Suprapubic skin (tissue), 4 donors: ENCODE measurements around the gene UCN2.

Experiments
- EP300 ChIP-seq: sonication (generic); formaldehyde crosslinking; IDR thresholded peaks from one replicate; pipeline ENCODE4 v1.6.1; 2017; ENCODE audit warnings: antibody characterized with exemption
- POLR2A ChIP-seq, 2 donors: fragments of 450-650 bp; IDR thresholded peaks; one replicate each; pipeline ENCODE4 v1.6.1; 2017; ENCODE audit warnings: antibody characterized with exemption in 2 of 2, mild to moderate bottlenecking in 2 of 2, moderate library complexity in 2 of 2
- POLR2AphosphoS5 ChIP-seq, 3 donors: sonication (generic); formaldehyde crosslinking; IDR thresholded peaks; one replicate each; pipeline ENCODE4 v1.6.1; 2017; ENCODE audit warnings: antibody characterized with exemption in 3 of 3
- TF ChIP-seq, protein P1 (sequence below), 2 donors: fragments of 200-600 bp in 1 of 2; fragments of 450-650 bp in 1 of 2; sonication (generic) in 1 of 2; IDR thresholded peaks; one replicate each; pipeline ENCODE4 v1.5.1; 2016 to 2019; ENCODE audit warnings: antibody characterized with exemption in 2 of 2, mild to moderate bottlenecking in 1 of 2, moderate library complexity in 1 of 2

- TF ChIP-seq POLR2A (IDR thresholded peaks at IDR 0.05) (no peak), EP300 (no peak), POLR2AphosphoS5 (IDR thresholded peaks at IDR 0.05) (no peak)
- TF ChIP-seq, protein P1, sequence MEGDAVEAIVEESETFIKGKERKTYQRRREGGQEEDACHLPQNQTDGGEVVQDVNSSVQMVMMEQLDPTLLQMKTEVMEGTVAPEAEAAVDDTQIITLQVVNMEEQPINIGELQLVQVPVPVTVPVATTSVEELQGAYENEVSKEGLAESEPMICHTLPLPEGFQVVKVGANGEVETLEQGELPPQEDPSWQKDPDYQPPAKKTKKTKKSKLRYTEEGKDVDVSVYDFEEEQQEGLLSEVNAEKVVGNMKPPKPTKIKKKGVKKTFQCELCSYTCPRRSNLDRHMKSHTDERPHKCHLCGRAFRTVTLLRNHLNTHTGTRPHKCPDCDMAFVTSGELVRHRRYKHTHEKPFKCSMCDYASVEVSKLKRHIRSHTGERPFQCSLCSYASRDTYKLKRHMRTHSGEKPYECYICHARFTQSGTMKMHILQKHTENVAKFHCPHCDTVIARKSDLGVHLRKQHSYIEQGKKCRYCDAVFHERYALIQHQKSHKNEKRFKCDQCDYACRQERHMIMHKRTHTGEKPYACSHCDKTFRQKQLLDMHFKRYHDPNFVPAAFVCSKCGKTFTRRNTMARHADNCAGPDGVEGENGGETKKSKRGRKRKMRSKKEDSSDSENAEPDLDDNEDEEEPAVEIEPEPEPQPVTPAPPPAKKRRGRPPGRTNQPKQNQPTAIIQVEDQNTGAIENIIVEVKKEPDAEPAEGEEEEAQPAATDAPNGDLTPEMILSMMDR (IDR thresholded peaks at IDR 0.05) = no peak
Observed at GRCh38 chr3:48518069-48518468, 45.5 kb downstream of the UCN2 start.
